ENCODE data around the gene CCT3.
A peak's percentile ranks its signal among the peaks of the same experiment; 100 is the strongest.

CCT3 gene

DNA sequence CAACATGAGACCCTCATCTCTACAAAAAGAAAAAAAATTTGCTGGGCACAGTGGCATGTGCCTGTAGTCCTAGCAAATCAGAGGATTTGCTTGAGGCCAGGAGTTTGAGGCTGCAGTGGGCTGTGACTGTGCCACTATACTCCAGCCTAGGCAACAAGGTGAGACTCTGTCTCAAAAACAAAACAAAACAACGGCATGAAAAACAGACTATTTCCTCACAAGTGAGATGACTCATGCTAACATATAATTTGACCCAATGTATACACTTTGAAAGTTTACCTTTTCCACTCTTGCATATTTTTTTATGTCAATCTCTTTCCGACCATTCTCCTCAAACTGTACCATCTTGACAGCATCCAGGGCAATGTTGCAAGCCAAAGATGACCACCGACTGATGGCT lies 17.5 kb downstream of the CCT3 start:
- no peak for DNase-seq

DNA sequence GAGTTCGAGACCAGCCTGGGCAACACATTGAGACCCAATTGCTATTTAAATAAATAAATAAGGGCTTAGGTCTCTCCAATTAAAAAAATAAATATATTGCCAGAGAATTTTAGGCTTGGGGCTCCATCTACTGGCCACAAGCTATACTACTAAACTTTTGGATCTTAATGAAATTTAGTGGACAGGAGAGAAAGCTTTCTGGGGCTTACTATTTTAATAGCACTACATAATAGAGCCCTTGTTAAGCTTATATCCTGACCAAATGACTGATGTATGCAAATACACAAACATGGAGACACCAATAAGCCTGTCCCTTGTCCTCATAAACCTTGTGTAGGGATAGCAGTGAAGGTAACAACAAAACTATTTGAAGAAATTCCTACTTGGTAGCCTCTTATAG lies 18.4 kb downstream of the CCT3 start:
- no peak for DNase-seq

DNA sequence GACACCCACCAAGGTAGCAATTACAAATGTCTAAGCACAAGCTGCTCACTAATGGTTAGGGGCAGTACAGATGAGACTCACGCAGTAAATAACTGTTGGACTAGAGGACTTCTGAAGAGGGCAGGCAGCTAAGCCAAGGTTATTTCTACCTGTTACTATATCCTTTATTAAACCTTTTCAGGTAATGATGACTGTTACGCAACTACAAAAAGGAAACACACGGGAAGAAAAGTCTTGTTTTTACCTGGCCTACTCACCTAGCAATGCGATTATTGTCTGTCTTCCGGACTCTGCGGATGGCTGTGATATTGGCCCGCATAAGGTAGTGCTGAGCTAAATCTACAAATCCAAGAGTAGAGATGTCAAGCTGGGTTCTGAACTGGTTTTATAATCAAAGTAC lies 21.2 kb downstream of the CCT3 start:
- DNase-seq, result no peak

DNA sequence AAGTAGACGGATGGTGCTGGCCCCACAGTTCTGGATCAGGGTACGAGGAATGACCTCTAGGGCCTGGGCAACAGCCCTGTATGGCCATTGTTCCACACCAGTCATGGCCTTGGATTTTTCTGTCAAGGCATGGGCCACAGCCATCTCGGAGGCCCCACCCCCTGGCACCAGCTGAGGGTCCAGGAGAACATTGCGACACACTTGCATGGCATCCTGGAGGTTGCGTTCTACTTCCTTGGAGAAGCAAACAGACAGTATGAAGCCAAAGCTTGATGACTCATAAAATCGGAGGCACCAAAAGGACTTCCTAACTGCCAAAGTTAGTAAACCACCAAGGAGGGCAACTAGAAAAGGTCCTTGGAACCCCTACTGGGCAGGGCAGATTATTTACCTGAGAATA lies 27.1 kb downstream of the CCT3 start:
- no peak for DNase-seq

DNA sequence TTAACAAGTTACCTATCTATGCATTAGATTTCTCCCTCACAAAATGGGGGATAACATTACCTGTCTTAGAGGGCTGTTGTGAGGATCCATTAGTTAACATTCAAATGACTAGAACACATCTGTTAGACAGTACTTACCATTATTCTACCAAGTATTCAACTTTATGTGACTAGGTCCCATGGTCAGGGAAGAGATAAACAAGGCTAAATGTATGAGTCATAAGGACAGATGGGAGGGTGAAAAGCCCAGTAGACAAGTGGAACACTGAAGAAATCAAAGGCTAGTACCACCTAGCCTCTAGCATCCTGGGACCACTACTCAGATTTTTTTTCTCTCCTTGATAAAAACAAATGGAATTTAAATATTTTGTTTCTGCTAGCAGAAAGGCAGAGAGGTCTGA lies 30.0 kb downstream of the CCT3 start:
- DNase-seq, result no peak

GRCh38 chr1:156305215-156305614 lies 32.9 kb downstream of the CCT3 start:
- no peak for DNase-seq

- DNase-seq, result no peak
These were observed 34.9 kb downstream of the CCT3 start for GRCh38 chr1:156303241-156303640.

- DNase-seq, result no peak
These were observed 39.2 kb downstream of the CCT3 start, which contains the start of gene VHLL for GRCh38 chr1:156298852-156299357. Gene VHLL (minus strand): TSS chr1:156299307. CDS start chr1:156299189, 118 bp downstream.

GRCh38 chr1:156295391-156295947 lies 42.6 kb downstream of the CCT3 start, which contains the start of gene GLMP:
Gene GLMP (minus strand): TSS chr1:156295679. CDS start chr1:156295645, 34 bp downstream.
- peak; percentile 43 for DNase-seq

DNA sequence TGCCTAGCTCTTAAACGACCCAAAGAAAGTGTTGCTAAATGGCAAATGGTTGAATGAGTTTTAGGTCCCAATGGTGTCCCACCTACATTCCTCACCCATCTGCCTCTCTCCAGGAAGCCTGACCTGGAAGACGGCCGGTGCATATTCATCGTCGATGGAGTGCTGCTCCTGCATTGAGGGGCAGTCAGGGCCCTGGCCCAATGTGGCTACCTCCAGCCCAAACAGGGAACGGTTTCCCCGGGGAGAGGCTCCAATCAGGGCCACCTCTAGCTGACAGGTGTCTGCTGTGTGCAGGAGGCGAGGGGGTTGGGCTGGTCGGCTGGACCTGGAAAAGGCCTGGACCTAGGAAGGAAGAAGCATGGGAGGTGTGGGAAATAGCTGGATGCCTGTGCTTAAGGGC lies 44.2 kb downstream of the CCT3 start:
- no peak for DNase-seq

GRCh38 chr1:156293098-156293434 lies 45.0 kb downstream of the CCT3 start:
- no peak for DNase-seq

DNA sequence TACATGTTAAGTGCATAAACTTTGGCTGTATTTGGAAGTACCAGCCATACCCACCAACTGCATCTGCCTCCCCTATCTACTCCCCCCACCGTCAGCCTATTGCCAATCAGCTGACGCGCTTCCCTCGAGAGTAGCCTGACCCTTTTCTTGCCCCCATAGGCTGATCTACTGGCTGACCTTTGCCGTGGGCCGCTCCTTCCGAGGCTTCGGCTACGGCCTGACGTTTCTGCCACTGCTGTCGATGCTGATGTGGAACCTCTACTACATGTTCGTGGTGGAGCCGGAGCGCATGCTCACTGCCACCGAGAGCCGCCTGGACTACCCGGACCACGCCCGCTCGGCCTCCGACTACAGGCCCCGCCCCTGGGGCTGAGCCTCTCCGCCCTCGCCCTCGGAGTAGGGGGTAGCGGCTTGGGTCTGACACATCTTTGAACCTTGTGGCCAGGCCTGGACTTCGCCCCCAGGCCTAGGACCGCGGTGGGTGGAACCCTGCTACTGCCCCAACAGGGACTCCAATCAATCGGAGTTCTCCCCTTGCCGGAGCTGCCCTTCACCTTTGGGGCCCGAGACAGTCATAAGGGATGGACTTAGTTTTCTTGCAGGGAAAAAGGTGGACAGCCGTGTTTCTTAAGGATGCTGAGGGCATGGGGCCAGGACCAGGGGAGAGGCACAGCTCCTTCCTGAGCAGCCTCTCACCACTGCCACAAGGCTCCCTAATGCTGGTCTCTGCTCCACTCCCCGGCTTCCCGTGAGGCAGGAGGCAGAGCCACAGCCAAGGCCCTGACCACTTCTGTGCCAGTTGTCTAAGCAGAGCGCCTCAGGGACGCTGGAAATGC lies 46.6 kb downstream of the CCT3 start:
- DNase-seq, result no peak

DNA sequence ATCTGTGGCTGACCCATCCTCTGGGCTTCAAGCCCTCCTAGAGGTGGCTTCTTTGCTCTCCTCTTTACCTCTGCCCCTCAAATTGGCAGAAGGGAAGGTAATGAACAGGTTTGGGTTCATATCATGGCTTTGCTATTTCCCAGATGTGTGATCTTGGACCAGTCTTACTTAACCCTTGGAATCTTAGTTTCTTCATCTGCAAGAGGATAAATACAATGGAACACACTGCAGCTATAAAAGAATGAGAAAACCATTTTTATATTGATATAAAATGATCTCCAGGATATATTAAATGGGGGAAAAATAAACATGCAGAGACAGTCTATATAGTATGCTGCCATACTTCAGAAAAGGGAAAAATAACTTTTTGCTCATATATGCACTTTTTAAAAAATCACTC lies 48.2 kb downstream of the CCT3 start:
- DNase-seq, result no peak

GRCh38 chr1:156286061-156286460 lies 52.0 kb downstream of the CCT3 start:
- no peak for DNase-seq

- no peak for DNase-seq
These were observed 52.7 kb downstream of the CCT3 start for GRCh38 chr1:156285437-156285836.

DNA sequence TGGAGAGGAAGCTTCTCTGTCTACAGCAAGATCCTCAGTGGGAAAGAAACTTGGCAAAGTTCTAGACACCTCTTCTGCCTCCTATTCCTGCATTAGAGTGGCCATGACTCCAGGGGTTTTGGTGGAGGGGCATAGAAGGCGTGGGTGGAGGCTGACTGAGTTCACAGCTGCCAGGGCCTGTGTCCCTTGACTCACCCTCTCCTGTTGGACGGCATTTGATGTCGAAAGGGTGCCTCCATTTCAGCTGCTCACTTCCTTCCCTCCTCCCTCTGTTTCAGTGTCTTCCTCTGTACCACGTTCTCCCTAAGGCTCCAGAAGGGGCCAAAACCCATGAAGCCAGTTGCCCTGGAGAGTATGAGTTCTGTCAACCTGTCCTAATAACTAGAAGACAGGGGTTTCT lies 53.3 kb downstream of the CCT3 start:
- no peak for DNase-seq

- DNase-seq, result no peak
These were observed 54.0 kb downstream of the CCT3 start, which contains the start of gene TMEM79 for GRCh38 chr1:156284112-156284511. Gene TMEM79 (plus strand): TSS chr1:156284325. CDS start chr1:156285227, 902 bp downstream.

DNA sequence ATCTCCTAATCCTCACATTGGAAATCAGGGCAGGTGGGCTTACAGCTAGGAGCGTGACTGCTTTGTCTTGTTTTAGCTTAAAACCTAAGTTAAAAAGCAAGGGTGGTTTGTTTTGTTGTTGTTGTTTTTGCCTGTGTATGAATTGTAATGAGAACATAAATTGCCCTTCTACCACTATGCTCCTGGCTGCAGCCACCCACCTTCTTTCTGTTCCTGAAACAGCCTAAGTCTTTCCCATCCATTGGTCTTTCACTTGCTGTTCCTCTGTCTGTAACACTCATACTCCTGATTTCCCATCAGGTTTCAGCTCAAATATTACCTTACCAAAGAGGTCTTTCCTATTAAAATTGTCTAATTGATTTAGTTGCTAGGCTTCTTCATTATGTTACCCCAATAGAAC lies 54.6 kb downstream of the CCT3 start:
- DNase-seq, result no peak

GRCh38 chr1:156282479-156283222 lies 55.4 kb downstream of the CCT3 start, which contains the start of gene SMG5:
Gene SMG5 (minus strand): TSS chr1:156282825. CDS start chr1:156282680, 145 bp downstream.
- DNase-seq, result peak; percentile 94

GRCh38 chr1:156281693-156282478 lies 56.2 kb downstream of the CCT3 start:
- no peak for DNase-seq

- no peak for DNase-seq
These were observed 56.8 kb downstream of the CCT3 start for GRCh38 chr1:156281281-156281680.

DNA sequence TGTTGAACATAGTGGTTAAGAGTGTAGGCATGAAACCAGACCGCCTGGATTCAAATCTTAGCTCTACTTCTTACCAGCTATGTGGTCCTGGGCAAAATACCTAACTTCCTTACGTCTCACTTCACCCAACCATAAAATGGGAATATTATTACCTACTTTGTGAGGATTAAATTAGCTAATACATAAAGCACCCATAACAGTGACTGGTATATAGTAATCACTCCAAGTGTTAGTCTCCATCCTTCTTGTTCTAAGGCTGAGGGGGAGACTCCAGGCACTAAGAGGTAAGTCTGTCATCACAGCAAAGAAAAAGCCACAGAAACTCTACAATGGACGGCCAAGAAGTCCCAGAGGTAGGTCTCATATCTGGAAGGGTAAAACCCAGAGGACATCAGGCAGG lies 58.3 kb downstream of the CCT3 start:
- DNase-seq, result no peak

GRCh38 chr1:156276966-156277381 lies 61.1 kb downstream of the CCT3 start:
- no peak for DNase-seq
